NCI-H187 (cell line): ENCODE results near the gene TEX29.

Experiments
- DNase-seq, 2 experiments: peaks; one replicate each; lab custom pipeline; 2025; lab: John Stamatoyannopoulos, UW

TEX29 gene

GRCh38 chr13:111319998-111320911, at the start of gene TEX29:
Gene TEX29 (plus strand): TSS chr13:111320642. CDS start chr13:111320891, 249 bp downstream.
- DNase-seq, result no peak

DNA sequence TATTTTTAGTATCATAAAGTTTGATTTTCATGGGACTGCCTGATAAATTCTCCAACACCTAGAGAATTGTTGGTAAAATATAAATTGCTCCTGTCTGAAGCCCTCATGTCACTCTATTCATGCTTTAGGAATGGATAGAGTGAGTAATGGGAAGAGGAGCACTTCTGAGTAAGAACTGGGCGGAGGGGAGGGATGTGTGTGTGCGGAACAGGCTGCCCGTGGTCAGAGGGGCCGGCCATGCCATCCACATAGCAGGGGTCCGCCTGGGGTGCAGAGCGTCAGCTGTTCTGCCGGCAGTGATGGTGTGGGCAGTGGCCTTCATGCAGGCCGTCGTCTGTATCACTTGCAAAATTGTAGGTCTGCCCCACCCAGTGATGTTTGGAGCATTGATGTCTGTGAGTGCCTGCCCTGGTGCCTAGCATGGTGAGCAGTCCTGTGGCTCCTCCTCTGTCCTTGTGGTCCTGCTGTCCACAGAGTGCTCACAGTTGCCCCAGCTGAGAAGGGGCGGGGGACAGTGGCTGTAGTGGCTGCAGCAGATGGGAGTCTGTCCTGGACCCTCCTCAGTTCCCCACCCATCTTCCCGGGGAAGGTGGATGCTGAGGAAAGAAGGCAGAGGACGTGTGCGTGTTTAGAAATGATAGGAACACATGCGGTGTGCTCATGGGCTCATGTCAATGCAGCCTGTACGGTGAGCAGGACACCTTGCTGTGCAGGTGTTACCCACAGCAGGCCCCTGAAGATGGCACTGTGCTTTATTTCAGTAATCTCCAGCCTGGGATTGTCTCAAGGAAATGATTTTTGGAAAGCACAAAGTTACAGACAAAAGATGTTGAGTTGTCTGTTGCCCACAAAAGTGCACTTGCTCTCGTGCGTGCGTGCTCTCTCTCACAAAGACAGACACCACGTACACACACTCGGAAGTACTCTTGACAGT, 49.4 kb upstream of the TEX29 start:
- no peak for DNase-seq

GRCh38 chr13:111272117-111272516, 48.3 kb upstream of the TEX29 start:
- no peak for DNase-seq

GRCh38 chr13:111275382-111275781, 45.1 kb upstream of the TEX29 start:
- no peak for DNase-seq

DNA sequence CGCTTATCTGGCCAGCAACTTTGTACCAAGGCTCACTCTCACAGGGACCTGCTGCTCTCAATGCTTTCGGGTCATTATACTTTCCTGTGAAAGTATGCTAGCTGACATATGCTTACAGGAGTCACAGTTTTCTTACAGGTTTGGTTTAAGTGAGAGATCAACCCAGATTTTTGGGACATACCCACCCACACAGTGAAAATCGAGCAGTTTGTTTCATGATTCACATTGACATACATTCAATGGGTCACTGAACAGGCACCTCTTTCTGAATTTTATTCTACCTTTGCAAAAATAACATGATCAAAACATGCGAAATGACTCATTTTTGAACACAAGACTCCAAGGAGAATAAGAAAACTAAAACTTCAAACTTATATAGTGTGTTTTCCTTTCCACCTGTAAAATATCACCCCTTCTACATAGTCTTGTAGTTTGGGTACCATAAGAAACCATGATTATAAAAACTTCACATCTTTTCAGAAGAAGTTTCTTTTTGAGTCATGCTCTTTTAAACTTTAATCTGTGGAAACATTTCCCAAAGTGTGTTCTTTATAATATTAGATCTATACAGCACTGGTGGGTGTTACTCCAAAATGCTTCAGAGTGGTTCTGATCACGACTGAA, 44.3 kb upstream of the TEX29 start:
- no peak for DNase-seq

- no peak for DNase-seq
Observed at GRCh38 chr13:111278258-111278657, 42.2 kb upstream of the TEX29 start.

DNA sequence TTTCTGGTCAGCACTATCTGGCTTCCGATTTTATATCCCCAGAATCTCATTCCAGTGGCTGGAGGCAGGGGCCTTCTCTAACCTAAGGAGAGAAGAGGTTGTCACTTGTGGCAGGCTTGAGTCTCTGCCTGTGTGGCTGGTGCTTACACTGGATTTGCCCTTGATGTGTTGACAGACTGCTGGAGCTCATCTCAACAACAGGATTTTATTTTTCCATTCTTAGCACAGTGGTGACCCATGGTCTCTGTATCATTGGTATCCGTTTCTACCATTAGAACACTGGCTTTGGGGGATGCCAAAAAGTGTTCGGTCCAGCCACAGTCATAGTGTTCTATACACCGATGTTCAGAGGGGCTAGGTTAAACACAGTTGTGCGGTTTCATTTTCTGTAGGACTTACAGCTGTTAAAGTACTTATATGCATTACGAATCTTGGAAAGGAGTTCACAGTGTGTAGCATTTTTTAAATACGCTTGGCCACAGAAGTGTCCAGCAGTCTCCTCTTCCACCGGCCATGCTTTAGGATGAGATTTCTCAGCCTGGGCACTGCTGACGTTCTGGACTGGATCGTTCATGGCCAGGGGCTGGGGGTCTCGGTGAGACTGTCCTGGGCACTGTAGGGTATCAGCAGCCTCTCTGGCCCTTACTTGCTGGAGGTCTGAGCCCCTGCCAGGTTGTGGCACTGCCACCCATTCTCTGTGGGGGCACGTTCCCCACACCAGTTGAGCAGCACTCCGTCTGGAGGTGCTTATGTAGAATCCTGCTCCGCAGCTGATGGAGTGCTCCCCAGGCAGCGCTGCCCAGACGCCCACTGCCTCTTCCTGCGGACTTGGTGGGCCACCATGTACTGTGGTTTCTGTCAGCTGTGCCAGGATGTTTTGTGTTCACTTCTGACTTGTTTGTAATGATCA, 41.4 kb upstream of the TEX29 start:
- DNase-seq, result no peak

DNA sequence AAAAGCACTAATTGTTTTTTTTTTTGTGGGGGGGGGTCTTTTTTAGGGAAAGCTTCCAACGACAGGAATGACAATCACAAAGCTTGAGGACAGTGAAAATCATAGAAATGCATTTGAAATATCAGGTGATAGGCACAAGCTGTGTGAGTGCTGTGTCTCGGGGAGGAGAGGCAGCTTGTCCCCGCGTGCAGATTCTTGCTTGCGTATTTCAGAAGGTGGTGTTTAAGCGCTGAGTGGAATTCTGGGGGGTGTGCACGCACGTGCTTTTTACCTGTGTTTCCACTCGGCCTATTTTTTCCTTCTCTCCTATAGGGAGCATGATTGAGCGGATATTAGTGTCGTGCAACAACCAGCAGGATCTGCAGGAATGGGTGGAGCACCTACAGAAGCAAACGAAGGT, 40.2 kb upstream of the TEX29 start:
- DNase-seq, result no peak

DNA sequence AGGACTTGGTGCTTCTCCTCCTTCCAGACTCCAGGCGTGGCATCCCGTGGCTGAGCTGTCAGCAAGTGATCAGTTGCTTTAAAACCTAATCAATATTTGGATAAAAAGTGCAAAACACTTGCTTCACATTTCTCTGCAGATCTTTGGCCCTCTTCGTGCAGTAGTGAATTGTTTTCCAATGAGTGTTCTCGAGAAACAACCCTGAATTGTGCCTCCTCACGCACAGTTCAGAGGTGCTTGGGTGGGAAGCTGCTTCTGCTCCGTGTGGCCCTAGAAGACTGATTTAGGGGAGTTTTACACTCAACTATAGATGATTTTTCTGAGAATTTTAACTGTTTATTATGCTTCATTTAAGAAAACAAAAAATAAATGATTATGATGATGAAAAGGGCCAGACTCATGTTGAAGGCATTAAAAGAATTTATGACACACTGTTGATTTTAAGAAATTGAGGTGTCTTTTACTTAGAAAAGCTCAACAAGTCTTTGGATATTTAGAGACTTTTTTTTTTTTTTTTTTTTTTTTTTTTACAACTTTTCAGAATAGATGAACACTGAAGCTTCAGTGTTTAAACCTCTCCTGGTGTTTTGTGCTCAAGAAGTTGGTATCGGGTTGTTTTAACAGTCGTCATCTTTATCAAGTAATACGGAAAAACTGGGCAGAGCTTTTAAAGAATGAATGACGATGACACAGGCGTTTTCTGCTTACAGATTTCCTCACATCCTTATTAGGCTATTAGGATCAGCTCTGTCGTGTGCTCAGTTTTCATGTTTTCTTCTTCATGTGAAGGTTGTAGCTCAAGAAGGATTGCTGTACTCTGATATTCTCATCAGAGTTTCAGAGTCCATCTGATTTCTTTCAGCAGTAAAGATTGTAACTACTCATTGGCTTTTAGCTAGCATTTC, 39.5 kb upstream of the TEX29 start:
- DNase-seq, result no peak

GRCh38 chr13:111281751-111282311, 38.6 kb upstream of the TEX29 start:
- no peak for DNase-seq

GRCh38 chr13:111282425-111282824, 38.0 kb upstream of the TEX29 start:
- DNase-seq, result no peak

DNA sequence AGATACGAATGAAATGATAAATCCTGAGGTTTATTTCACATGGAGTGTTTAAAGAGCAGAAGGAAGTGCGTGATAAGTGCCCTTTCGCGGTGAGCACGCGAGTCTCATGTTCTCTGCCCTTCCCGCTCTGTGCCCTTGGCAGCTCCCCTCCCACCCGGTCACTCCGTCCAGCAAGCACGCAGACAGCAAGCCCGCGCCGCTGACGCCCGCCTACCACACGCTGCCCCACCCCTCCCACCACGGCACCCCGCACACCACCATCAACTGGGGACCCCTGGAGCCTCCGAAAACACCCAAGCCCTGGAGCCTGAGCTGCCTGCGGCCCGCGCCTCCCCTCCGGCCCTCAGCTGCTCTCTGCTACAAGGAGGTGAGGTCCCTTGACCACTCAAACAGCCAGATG, 37.4 kb upstream of the TEX29 start:
- no peak for DNase-seq

DNA sequence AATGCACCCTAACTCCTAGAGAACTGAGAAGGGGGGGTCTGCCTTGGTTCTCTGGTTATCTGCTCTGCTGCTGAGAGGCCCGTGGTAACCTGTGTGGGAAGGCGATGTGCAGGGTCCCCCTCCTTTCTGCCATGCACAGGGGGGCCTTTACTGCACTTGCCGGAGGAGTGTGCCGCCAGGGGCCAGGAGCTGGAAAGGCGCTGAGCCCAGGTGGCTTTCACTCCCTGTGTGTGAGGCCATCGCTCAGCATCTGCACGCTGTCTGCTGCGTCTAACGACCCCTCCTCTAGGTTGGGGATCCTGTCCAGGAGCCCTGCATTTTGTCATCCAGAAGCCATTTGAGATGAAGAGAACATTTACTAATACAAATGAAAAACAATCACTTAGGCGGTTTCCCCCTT, 37.0 kb upstream of the TEX29 start:
- DNase-seq, result no peak

DNA sequence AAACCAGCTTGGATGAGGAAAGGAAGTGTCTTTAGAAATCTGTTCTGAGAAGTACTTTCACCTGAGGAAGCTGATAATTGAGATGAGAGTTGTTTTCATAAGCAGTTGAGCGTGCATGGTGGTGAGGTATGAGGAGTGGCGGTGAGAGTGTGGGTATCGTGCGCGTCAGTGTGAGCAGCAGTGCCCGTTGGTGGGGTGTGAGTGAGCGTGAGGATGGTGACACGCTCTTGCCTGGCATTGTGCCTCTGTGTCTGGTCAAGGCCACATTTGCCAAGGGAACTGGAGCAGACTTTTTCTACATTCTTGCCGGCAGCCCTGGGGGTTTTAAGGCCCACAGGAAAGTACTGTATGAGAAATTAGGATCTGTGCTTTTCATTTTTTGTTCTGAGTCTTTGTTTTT, 36.5 kb upstream of the TEX29 start:
- DNase-seq, result no peak

DNA sequence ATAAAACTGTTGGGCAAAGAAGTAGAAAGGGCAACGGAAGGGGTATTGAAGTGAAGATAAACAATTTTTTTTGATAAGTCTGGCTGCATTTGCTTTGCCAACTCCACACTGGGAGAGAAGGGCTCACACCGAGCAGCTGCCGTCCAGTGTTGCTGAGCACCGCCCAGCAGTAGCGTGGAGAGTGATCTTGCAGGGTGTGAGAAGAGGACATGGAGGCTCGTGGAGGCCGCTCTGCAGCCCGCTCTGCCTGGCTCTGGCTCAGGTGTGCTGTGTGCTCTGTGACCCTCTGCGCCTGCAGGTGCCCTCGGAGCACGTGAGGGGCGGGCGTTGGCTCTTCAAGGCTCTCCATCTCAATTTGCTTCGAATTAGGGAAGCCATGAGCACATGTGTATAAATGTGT, 35.9 kb upstream of the TEX29 start:
- DNase-seq, result no peak

- DNase-seq, result no peak
Observed at GRCh38 chr13:111286162-111286561, 34.3 kb upstream of the TEX29 start.

GRCh38 chr13:111286749-111287148, 33.7 kb upstream of the TEX29 start:
- DNase-seq, result no peak

GRCh38 chr13:111287201-111287600, 33.2 kb upstream of the TEX29 start:
- DNase-seq, result no peak

GRCh38 chr13:111288276-111288675, 32.2 kb upstream of the TEX29 start:
- DNase-seq, result no peak

DNA sequence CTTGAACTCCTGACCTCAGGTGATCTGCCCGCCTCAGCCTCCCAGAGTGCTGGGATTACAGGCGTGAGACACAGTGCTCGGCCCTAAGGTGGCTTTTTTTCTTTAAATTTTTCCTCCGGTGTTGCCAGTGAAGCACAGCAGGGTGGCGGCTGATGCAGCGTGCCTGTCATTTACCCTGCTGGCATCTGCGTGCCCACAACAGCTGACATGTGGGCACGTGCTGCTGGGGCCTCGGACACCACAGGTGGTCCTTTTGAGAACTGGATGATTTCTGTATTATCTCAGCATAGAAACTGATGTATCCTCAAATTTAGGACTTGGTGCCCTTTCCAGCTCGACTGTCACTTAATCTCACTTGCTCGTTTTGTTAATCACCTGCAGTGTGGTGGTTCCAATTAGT, 31.2 kb upstream of the TEX29 start:
- DNase-seq, result no peak
